ENCODE data around the gene ADAMTS3. TPM values are rescaled to one million over a fixed set of nuclear protein-coding genes. Genes with fewer than 3 reads are reported as not detected.

The ADAMTS3 gene
- total RNA-seq, 2 donors from 2014 or later = 2.3 to 5.4 TPM

DNA sequence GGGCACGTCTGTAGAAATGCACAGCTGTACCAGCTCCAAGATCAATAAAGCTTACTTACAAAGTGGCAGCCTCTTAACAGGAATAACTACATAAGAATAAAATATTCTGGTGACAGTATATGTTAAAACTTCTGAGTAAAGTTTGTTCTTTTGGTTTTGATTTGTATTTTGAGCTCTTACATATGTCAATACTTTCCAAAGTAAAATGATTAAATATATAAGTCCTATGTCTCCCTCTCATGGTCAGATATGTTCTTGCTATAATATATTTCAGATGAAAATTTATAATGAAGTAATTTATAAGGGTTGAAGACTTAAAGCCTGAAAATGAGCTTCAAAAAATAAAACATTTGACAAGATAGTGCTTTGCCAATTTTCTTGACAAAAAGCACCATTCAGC lies 282.8 kb downstream of the ADAMTS3 start:
- TF ChIP-seq CTCF (IDR thresholded peaks at IDR 0.05) = no peak
- no peaks in the 10 kb centered on the region for H3K4me1 ChIP-seq (ENCODE audit: control insufficient read depth in 1 of 2, low read depth in 2 of 2)
- H3K27me3 ChIP-seq (replicated peaks; ENCODE audit: insufficient read depth) = no peaks in the 10 kb centered on the region
- H3K27ac ChIP-seq = no peak overlapping the region
- no peak overlapping the region for H3K4me3 ChIP-seq
- no peaks in the 10 kb centered on the region for H3K9me3 ChIP-seq
- no peak for DNase-seq (ENCODE audit: low spot score)
- no peak for ATAC-seq (ENCODE audit: insufficient number of reproducible peaks, low FRiP score, low read depth)
- no peaks in the 10 kb centered on the region for H3K36me3 ChIP-seq

- Histone ChIP-seq H3K27ac (no peak overlapping the region), H3K36me3 (no peaks in the 10 kb centered on the region), H3K4me1 (ENCODE audit: control insufficient read depth in 1 of 2, low read depth in 2 of 2) (no peaks in the 10 kb centered on the region), H3K27me3 (replicated peaks; ENCODE audit: insufficient read depth) (no peaks in the 10 kb centered on the region), H3K4me3 (no peak overlapping the region), H3K9me3 (no peaks in the 10 kb centered on the region)
- DNase-seq (ENCODE audit: low spot score) (no peak), ATAC-seq (ENCODE audit: insufficient number of reproducible peaks, low FRiP score, low read depth) (no peak)
- no peak for TF ChIP-seq CTCF (IDR thresholded peaks at IDR 0.05)
Measured at GRCh38 chr4:72283357-72283756, 285.7 kb downstream of the ADAMTS3 start.

GRCh38 chr4:72280252-72280651 lies 288.8 kb downstream of the ADAMTS3 start:
- no peaks in the 10 kb centered on the region for H3K36me3 ChIP-seq
- TF ChIP-seq CTCF (IDR thresholded peaks at IDR 0.05) = no peak
- no peaks in the 10 kb centered on the region for H3K9me3 ChIP-seq
- DNase-seq (ENCODE audit: low spot score) (no peak), ATAC-seq (ENCODE audit: insufficient number of reproducible peaks, low FRiP score, low read depth) (no peak)
- H3K4me1 ChIP-seq (ENCODE audit: control insufficient read depth in 1 of 2, low read depth in 2 of 2) = no peaks in the 10 kb centered on the region
- H3K4me3 ChIP-seq = no peak overlapping the region
- no peak overlapping the region for H3K27ac ChIP-seq
- no peaks in the 10 kb centered on the region for H3K27me3 ChIP-seq (replicated peaks; ENCODE audit: insufficient read depth)

DNA sequence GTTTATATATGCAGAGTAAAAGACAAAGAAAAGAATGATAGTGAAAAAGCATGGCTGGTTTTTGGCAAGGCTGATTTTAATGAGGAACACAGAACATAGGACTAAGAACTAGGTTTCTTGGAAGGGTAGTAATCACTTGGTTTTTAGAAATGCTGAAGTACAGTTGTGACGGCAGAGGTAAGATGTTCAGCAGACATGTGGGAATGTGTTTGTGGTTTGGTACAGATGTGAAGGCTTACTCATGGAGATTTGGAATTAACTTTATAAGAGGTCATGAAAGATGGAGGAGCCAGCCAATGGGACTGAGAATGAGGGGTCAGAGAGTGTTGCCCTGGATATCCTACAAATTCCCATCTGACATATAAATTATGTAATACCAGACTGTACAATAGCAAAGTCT lies 293.6 kb downstream of the ADAMTS3 start:
- no peak overlapping the region for H3K27ac ChIP-seq
- DNase-seq (ENCODE audit: low spot score) = no peak

DNA sequence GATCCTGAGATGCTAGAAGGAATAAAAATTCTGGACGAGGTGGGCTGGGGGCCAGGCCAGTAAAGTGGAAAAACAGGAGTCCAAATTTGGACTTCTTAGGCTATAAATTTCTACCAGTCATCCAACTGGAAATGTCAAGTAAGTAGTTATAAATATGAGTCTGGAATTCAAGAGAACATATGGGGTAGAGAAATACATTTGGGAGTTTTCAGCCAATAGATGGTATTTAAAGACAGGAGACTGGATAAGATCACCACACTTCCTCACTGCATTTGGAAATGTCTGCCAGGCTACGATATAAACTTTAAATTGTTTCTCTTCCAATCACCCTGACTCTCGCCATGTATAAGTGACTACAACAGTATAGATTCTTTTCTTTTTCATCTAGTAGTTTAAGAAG lies 294.8 kb downstream of the ADAMTS3 start:
- ATAC-seq (ENCODE audit: insufficient number of reproducible peaks, low FRiP score, low read depth) (no peak), DNase-seq (ENCODE audit: low spot score) (no peak)
- no peak overlapping the region for H3K4me3 ChIP-seq
- H3K27me3 ChIP-seq (replicated peaks; ENCODE audit: insufficient read depth) = no peaks in the 10 kb centered on the region
- TF ChIP-seq CTCF (IDR thresholded peaks at IDR 0.05) = no peak
- no peaks in the 10 kb centered on the region for H3K9me3 ChIP-seq
- no peaks in the 10 kb centered on the region for H3K36me3 ChIP-seq
- no peaks in the 10 kb centered on the region for H3K4me1 ChIP-seq (ENCODE audit: control insufficient read depth in 1 of 2, low read depth in 2 of 2)
- no peak overlapping the region for H3K27ac ChIP-seq

More for the DNA sequence above, 293.6 kb downstream of the ADAMTS3 start:
- no peaks in the 10 kb centered on the region for H3K9me3 ChIP-seq
- H3K4me1 ChIP-seq (ENCODE audit: control insufficient read depth in 1 of 2, low read depth in 2 of 2) = no peaks in the 10 kb centered on the region
- no peak for TF ChIP-seq CTCF (IDR thresholded peaks at IDR 0.05)
- no peaks in the 10 kb centered on the region for H3K27me3 ChIP-seq (replicated peaks; ENCODE audit: insufficient read depth)
- H3K36me3 ChIP-seq = no peaks in the 10 kb centered on the region
- H3K4me3 ChIP-seq = no peak overlapping the region
- ATAC-seq (ENCODE audit: insufficient number of reproducible peaks, low FRiP score, low read depth) = no peak

Data from thoracic aorta (tissue), 2 donors.